Esophagus muscularis mucosa (tissue), 4 donors: Measurements from ENCODE around the gene EFCAB12. TPM values are rescaled to one million over a fixed set of nuclear protein-coding genes. Genes with fewer than 3 reads are reported as not detected.
A peak's percentile ranks its signal among the peaks of the same experiment; 100 is the strongest.

Experiments
- DNase-seq: peaks from one replicate; pipeline ENCODE4 v3.0.0-alpha.2; 2017; ENCODE audit errors: extremely low spot score
- H3K27ac ChIP-seq, 4 donors: fragments of 200-600 bp; sonication (generic); replicated peaks in 1 of 4; 1 replicate in 3 of 4; 2 replicates in 1 of 4; pipeline ENCODE4 v1.5.1; 2016 to 2019; ENCODE audit warnings: mild to moderate bottlenecking in 1 of 4
- H3K27me3 ChIP-seq, 4 donors: fragments of 200-600 bp; sonication (generic); one replicate each; pipeline versions ENCODE4 v1.5.1 to v1.6.0; 2016 to 2019
- H3K36me3 ChIP-seq, 4 donors: fragments of 200-600 bp; sonication (generic); one replicate each; pipeline ENCODE4 v1.5.1; 2016 to 2019
- H3K4me1 ChIP-seq, 4 donors: fragments of 200-600 bp; sonication (generic); one replicate each; pipeline ENCODE4 v1.5.1; 2016 to 2019
- H3K4me3 ChIP-seq, 4 donors: fragments of 200-600 bp; sonication (generic); 1 replicate in 2 of 4; 2 replicates in 2 of 4; pipeline ENCODE4 v1.5.1; 2016 to 2019; ENCODE audit warnings: mild to moderate bottlenecking in 4 of 4, moderate library complexity in 1 of 4
- H3K9me3 ChIP-seq, 4 donors: fragments of 200-600 bp; sonication (generic); 1 replicate in 3 of 4; 2 replicates in 1 of 4; pipeline ENCODE4 v1.5.1; 2016 to 2019
- CTCF ChIP-seq, 3 experiments: fragments of 200-600 bp in 2 of 3; fragments of 450-650 bp in 1 of 3; sonication (generic) in 2 of 3; IDR thresholded peaks; one replicate each; pipeline ENCODE4 v1.5.1; 2017 to 2019; ENCODE audit warnings: antibody characterized with exemption in 3 of 3, mild to moderate bottlenecking in 2 of 3, moderate library complexity in 1 of 3
- EP300 ChIP-seq: sonication (generic); formaldehyde crosslinking; IDR thresholded peaks from one replicate; pipeline ENCODE4 v1.6.1; 2017; ENCODE audit warnings: antibody characterized with exemption
- POLR2A ChIP-seq: fragments of 450-650 bp; IDR thresholded peaks from one replicate; pipeline ENCODE4 v1.6.1; 2017; ENCODE audit warnings: antibody characterized with exemption, moderate library complexity, mild to moderate bottlenecking, low read depth
- POLR2AphosphoS5 ChIP-seq, 2 donors: sonication (generic); formaldehyde crosslinking; IDR thresholded peaks; one replicate each; pipeline ENCODE4 v1.6.1; 2017; ENCODE audit warnings: antibody characterized with exemption in 2 of 2
- WGBS: methylation state at CpG from one replicate; pipeline ENCODE4 v1.1.5; 2018; 5-methylcytosine and 5-hydroxymethylcytosine counted together
- intact Hi-C: fragments of 100-400 bp; cut with DNase I; formaldehyde crosslinking; loops from one replicate; pipeline ENCODE4 v1.15.1; 2023
- small RNA-seq, 3 donors: library from RNA; depleted of rRNA; stranded (forward); fragments of <200 nt; gene quantifications; one replicate each; pipeline ENCODE3, GENCODE V24; 2016
- total RNA-seq, 4 donors: library from RNA; depleted of rRNA; stranded (reverse); fragments of >200 nt; gene quantifications; one replicate each; pipeline versions ENCODE4 v1.1.0 to v1.2.1, GENCODE V29; 2016

Gene EFCAB12
- total RNA-seq, 4 donors from 2014 or later = 0.19 to 0.42 TPM; not detected in 2

- 88% methylated on average over 5 of the region's 5 CpGs for WGBS
- peak overlapping the region in 3 of 4 donors; percentile 19 to 60 (median 54) for H3K27ac ChIP-seq
- no peaks in the 10 kb centered on the region for H3K9me3 ChIP-seq
- peaks cover 0 to 12% (median 0%) of the 10 kb centered on the region in 4 donors for H3K27me3 ChIP-seq
- intact Hi-C loops = no loop called here
- TF ChIP-seq POLR2A = no peak
- H3K4me1 ChIP-seq = peaks cover 0 to 17% (median 13%) of the 10 kb centered on the region in 4 donors
- DNase-seq = no peak
- H3K4me3 ChIP-seq = no peak overlapping the region
- H3K36me3 ChIP-seq = no peaks in the 10 kb centered on the region
Observed at GRCh38 chr3:129353589-129353941, 74.9 kb downstream of the EFCAB12 start.

GRCh38 chr3:129352650-129353588 lies 75.5 kb downstream of the EFCAB12 start:
- Histone ChIP-seq H3K27me3 (peaks cover 0 to 6% (median 0%) of the 10 kb centered on the region in 4 donors), H3K36me3 (no peaks in the 10 kb centered on the region), H3K27ac (peak overlapping the region in 3 of 4 donors; percentile 19 to 60 (median 54)), H3K9me3 (no peaks in the 10 kb centered on the region), H3K4me3 (no peak overlapping the region), H3K4me1 (peaks cover 0 to 17% (median 13%) of the 10 kb centered on the region in 4 donors)
- no peak for DNase-seq
- whole genome bisulfite sequencing = 69% methylated on average over 13 of the region's 14 CpGs
- peak; percentile 42 to 51 for TF ChIP-seq POLR2AphosphoS5 (IDR thresholded peaks at IDR 0.05)
- no peak for TF ChIP-seq POLR2A
- peak in 1 of 3 experiments; percentile 14 for TF ChIP-seq CTCF (IDR thresholded peaks at IDR 0.05)
- intact Hi-C loops = no loop called here

- TF ChIP-seq EP300 (no peak), CTCF (IDR thresholded peaks at IDR 0.05) (peak in 1 of 3 experiments; percentile 15), POLR2A (no peak), POLR2AphosphoS5 (IDR thresholded peaks at IDR 0.05) (no peak)
Observed at GRCh38 chr3:129352045-129352444, 76.4 kb downstream of the EFCAB12 start.

More at GRCh38 chr3:129352045-129352444, 76.4 kb downstream of the EFCAB12 start:
- Histone ChIP-seq H3K27me3 (no peaks in the 10 kb centered on the region), H3K36me3 (no peaks in the 10 kb centered on the region), H3K4me3 (no peak overlapping the region), H3K27ac (no peak overlapping the region), H3K4me1 (peaks cover 6 to 21% (median 17%) of the 10 kb centered on the region in 4 donors), H3K9me3 (no peaks in the 10 kb centered on the region)
- intact Hi-C loops = no loop called here
- no peak for DNase-seq
- 80% methylated on average over 8 of the region's 8 CpGs for WGBS

Small RNA genes within 50 kb of the gene (small RNA-seq; reads per million reads assigned to genes)
- 3.7 to 21.3 (median 16.3) reads per million in 3 donors for gene SNORA7B

Other genes starting within 250 kb of the EFCAB12 start
- 100 to 1,000 TPM; 395 to 523 (median 469) TPM for gene CNBP, start 244.7 kb downstream of the EFCAB12 start, total RNA-seq
- gene COPG1, start 179.0 kb downstream of the EFCAB12 start, total RNA-seq = 10 to 100 TPM; 55.6 to 89.1 (median 70.4) TPM
- gene HMCES, start 149.8 kb downstream of the EFCAB12 start, total RNA-seq = 10 to 100 TPM; 24.5 to 39.3 (median 30.6) TPM
- 10 to 100 TPM; 12.1 to 23.3 (median 16.4) TPM for gene MBD4, start 11.3 kb upstream of the EFCAB12 start, total RNA-seq
- gene IFT122, start 11.6 kb upstream of the EFCAB12 start, total RNA-seq = 10 to 100 TPM; 19.5 to 32.8 (median 21.9) TPM
- not detected for gene RHO, start 100.0 kb upstream of the EFCAB12 start, total RNA-seq
- gene H1-8, start 114.5 kb upstream of the EFCAB12 start, total RNA-seq = not detected
- 10 to 100 TPM; 50.5 to 89.9 (median 76.6) TPM for gene PLXND1, start 178.0 kb upstream of the EFCAB12 start, total RNA-seq